Mononuclear cell (primary cell): Measurements from ENCODE around the gene PITX1. TPM values are rescaled to one million over a fixed set of nuclear protein-coding genes. Genes with fewer than 3 reads are reported as not detected.

Experiments
- H3K27me3 ChIP-seq: 2 replicates; pipeline ENCODE4 v1.6.0; 2011; ENCODE audit warnings: low read length, control low read depth; ENCODE audit not compliant: insufficient read depth
- H3K4me1 ChIP-seq: 2 replicates; pipeline ENCODE4 v1.5.1; 2011; ENCODE audit warnings: mild to moderate bottlenecking, low read length, control low read depth; ENCODE audit not compliant: insufficient read depth
- H3K4me3 ChIP-seq: 2 replicates; pipeline ENCODE4 v1.5.1; 2011; ENCODE audit warnings: mild to moderate bottlenecking, low read length, moderate library complexity
- H3K9me3 ChIP-seq: 2 replicates; pipeline ENCODE4 v1.5.1; 2011; ENCODE audit warnings: low read depth, mild to moderate bottlenecking, control low read depth, low read length
- total RNA-seq: library from RNA; depleted of rRNA; stranded (reverse); fragments of >200 nt; gene quantifications from one replicate; pipeline ENCODE4 v1.2.3, GENCODE V29; 2012

PITX1 gene
- total RNA-seq, 1 donor, result not detected

DNA sequence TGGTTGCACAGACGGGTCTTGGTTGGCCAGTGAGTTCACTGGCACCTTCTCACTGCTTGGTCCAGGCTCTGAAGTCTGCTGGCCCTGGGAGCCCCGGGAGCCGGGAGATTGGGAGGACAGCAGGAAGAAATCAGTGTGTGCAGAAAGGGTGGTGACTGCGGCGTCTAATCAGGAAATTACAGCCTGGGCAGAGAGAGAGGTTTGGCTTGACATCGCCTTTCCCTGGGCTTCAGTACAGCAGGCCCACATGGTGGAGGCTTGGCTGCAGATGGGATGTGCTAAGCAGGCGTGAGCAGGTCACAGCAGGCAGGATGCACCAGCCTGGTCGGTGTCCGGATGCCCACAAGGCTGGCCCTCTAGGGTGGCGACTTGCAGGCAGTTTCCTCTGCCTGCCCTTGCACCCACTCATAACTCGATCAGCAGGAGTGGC is 17.2 kb downstream of the PITX1 start:
- Histone ChIP-seq H3K9me3 (no peaks in the 10 kb centered on the region), H3K4me3 (no peak overlapping the region), H3K4me1 (no peaks in the 10 kb centered on the region), H3K27me3 (no peaks in the 10 kb centered on the region)

DNA sequence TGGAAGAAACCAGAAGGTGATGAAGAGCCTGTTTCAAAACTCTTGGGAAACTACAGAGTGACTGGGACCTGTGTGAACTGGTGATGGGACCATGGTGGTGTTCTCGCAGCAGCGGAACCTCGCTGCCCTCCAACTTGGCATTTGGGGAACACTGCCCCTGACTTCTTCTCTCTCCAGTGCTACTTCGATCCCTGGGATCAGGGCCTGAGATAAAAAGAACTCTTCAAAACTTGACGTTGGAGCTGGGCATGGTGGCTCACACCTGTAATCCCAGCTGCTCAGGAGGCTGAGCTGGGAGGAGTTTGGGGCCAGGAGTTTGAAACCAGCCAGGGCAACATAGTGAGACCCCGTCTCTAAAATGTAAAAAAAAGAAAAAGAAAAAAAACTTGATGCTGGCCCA is 18.1 kb downstream of the PITX1 start:
- Histone ChIP-seq H3K4me3 (no peak overlapping the region), H3K27me3 (no peaks in the 10 kb centered on the region), H3K9me3 (no peaks in the 10 kb centered on the region), H3K4me1 (no peaks in the 10 kb centered on the region)

DNA sequence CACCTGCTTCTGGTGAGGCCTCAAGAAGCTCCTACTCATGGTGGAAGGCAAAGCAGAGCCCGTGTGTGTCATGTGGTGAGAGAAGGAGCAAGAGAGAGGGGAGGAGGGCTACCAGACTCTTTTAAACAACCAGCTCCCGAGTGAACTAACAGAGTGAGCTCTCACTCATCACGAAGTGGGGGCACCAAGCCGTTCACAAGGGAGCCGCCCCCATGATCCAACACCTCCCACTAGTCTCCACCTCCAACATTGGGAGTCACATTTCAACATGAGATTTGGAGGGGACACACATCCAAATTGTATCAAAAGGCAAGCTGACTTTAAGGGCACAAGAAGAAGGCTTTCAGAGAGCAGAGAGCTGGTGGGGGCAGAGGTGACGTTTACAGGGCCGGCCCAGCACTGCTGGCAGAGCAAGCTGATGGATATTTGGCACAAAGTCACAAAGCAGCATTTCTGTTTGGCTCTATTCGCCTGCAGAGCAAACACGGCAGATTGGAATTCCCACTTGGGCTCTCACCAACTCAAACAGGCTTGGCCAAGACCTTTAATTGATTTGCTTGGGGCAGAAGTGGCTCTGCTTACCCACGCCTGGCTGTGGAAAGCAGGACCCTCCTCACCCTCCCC is 20.0 kb downstream of the PITX1 start:
- Histone ChIP-seq H3K4me3 (no peak overlapping the region), H3K4me1 (no peaks in the 10 kb centered on the region), H3K9me3 (no peaks in the 10 kb centered on the region), H3K27me3 (no peaks in the 10 kb centered on the region)

DNA sequence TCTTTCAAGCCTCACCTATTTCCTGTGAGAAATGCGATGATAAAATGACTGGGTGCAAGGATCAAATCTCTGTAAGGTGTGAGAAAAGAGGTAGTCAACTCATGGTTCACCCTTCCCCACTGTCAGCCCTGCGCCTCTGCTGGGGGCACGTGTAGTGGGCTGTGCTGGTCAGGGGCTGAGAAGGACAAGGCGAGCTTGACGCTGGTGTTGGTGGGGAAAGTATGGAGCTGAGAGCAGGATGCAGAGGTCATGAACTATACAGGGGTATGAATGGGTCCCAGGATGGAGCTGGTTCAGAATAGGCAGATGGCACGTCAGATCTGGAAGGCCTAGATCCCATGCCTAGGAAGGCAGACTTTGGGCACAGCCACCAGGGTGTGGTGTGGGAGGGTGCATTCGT is 20.6 kb downstream of the PITX1 start:
- no peaks in the 10 kb centered on the region for H3K9me3 ChIP-seq
- H3K4me1 ChIP-seq, result no peaks in the 10 kb centered on the region
- no peaks in the 10 kb centered on the region for H3K27me3 ChIP-seq
- H3K4me3 ChIP-seq, result no peak overlapping the region

DNA sequence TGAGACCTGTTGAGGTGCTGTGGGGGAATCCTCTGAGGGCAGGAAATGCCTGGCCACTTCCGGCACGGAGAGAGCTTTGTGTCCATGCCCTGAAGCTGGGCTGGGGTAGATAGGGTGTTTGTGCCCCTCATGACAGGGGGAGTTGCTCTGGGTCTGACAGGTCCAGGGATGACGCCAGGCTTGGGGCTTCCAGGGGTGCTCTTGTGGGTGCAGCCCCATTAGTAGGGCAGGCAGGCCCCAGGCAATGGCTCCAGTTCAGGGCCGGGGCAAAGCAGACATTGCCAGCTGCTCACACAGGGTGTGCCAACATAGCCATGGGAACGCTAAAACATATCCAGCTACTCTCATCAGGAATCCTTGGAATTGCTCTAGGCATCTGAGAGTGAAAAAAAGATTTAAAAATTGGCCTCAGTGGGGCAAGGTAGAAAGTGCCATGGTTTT is 21.1 kb downstream of the PITX1 start:
- Histone ChIP-seq H3K4me3 (no peak overlapping the region), H3K9me3 (no peaks in the 10 kb centered on the region), H3K4me1 (no peaks in the 10 kb centered on the region), H3K27me3 (no peaks in the 10 kb centered on the region)

DNA sequence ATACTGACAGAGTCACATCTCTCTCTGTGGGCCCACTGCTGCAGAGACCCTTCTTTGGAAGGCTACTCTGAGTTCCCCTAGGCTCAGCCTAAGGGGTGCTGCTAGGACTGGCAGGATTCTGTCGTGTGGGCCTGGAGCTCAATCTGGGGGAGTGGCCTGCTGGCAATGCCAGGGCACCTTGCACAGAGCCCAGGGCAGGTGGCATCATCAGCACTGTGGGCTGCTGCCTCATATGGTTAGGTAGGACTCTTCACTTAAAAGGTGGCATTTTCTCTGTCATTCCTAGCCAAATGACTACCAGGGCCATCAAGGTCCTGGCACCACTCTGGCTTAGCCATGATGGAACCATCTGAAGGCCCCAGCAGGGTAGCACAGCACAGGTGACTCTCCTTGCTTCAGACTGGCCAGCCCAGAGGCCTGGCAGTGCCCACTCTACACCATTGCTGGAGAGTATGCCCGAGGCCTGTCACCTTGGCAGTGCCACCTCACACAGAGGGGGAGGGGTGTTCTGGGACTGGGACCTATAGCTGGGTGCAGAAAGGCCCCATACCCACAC is 21.9 kb downstream of the PITX1 start:
- H3K27me3 ChIP-seq, result no peaks in the 10 kb centered on the region
- no peaks in the 10 kb centered on the region for H3K4me1 ChIP-seq
- no peak overlapping the region for H3K4me3 ChIP-seq
- H3K9me3 ChIP-seq, result no peaks in the 10 kb centered on the region

DNA sequence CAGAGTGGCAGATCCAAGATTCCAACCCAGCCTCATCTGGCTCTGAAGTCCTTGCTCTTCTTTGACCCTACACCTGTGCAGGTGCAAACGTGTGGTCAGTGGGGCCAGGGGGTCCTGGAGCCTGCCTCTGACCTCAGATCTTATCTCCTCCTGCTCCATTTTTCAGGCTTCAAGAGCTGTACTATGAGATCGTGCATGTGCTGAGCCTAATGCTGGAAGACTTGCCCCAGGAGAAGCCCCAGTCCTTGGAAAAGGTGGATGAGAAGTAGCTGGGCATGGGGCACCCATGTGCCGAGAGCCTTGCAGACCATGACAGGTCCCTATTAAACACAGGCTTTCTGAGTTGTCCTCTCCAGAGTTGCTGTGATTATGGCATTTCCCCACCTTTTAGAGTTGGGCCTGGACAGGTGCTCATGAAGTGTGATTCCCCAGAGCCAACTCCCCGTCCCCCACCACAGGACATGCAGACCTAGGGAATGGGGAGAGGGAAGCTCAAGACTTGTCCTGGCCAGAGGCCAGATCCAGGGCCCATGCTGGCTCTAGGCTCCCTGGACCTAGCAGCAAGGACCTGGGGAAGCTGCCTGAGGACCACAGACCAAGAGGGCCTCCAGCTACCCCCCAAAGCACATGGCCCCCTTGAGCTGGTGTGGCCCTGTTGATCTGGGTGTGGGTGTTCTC is 22.5 kb downstream of the PITX1 start:
- Histone ChIP-seq H3K27me3 (no peaks in the 10 kb centered on the region), H3K9me3 (no peaks in the 10 kb centered on the region), H3K4me1 (no peaks in the 10 kb centered on the region), H3K4me3 (no peak overlapping the region)

DNA sequence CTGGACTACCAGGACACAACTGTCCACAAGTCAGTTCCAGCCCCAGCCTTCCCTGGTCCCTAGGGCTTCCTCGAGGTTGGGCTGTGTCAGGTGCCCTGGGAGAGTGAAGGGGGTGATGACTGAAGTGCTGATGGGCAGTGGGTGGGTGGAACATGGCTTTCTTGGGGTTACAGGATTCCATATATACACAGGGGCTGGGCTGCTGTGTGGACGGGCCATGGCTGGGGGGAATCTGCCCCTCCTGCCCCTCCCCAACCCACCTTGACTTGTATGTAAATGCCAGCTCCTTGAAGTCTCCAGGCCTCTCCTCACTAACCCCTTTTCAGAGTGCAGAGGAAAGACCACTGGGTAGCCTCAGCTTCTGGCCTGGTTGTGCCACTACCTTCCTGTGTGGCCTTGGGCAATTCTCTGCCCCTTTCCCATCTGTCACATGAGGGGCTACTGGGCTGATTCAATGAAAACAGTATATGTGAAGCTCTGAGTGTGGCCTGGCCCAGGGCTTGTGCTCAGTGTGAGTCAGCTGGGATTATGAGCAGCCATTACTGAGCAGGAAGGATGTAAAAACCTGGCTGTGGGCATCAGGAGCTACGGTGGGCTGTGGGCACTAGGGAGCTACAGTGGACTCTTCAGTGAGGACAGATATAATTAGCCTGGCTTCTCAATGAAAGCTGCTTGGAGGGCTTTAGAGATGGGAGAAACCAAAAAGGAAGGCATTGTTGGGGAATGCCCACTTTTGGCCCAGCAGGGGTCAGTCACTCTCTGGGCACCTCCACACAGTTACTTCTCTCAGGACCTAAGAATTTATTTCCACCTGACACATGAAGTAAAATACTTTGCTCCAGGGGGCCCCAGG is 23.3 kb downstream of the PITX1 start:
- H3K9me3 ChIP-seq, result no peaks in the 10 kb centered on the region
- H3K4me3 ChIP-seq, result no peak overlapping the region
- no peaks in the 10 kb centered on the region for H3K27me3 ChIP-seq
- no peaks in the 10 kb centered on the region for H3K4me1 ChIP-seq

DNA sequence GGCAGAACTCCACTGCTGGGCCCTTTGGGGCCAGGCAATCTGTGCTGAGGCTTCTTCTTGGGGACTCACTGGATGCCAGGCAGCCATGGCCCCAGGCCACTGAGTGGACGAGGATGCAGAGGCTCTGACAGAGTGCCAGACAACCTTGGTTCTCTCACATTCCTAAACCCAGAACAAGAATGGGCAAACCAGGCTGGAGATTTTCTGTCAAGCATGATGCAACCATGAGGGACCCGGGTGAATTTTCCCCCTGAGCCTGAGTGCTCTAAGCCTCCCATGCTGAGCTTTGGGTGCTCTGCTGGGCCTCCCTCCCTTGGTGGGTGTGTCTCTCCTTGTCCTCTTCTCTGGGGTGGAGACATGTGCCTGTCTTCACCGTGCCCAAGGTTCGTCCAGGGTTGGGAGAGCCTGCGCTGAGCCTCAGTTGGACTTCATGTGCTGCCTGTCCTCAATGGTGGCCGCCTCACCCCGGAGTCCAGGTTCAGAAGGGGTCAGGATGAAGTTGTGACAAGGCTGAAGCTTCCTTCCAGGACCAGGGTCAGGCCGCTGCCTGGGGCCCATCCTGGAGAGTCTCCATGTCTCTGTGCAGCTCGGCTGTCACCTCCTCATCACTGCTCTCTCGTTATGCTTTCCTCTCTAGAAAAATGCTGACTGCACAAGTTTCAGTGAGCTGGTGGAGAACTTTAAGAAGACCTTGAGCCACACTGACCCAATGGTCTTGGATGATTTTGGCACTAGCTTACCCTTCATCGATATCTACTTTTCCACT is 24.1 kb downstream of the PITX1 start:
- H3K27me3 ChIP-seq, result no peaks in the 10 kb centered on the region
- no peaks in the 10 kb centered on the region for H3K4me1 ChIP-seq
- H3K4me3 ChIP-seq, result no peak overlapping the region
- no peaks in the 10 kb centered on the region for H3K9me3 ChIP-seq

DNA sequence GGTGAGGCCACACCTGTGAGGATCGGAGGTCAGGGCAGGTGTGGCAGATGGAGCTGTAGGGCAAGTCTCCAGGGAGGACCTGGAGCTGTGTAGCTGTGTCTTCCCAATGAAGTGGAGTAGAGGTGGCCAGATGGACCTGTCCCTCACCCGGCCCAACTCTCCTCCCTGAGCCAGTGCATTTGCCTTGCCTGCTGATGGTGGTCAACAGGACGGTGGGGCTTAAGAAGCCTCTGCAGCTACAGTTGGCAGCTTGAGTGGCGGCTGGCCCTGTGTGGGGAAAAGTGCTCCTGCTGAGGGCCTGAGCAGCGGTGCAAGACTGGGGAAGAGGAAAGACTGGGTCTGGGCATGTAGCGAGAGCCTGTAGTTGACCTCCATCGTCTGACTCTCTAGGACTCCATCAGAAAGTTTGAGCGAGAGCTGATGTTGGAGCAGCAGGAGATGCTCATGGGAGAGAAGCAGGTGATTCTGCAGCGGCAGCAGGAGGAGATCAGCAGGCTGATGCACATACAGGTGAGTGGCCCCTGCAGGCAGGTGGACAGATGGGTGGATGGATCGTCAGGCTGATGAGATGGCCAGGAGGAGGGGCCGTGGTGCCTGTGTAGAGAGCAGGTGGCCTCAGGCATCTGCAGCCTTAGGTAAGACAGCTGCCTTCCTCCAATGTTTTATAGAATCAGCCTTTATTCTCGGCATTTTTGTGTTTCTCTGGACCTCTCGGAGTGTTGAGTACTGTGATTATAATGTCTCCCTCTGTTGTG is 24.9 kb downstream of the PITX1 start:
- no peak overlapping the region for H3K4me3 ChIP-seq
- no peaks in the 10 kb centered on the region for H3K4me1 ChIP-seq
- H3K9me3 ChIP-seq, result no peaks in the 10 kb centered on the region
- H3K27me3 ChIP-seq, result no peaks in the 10 kb centered on the region

DNA sequence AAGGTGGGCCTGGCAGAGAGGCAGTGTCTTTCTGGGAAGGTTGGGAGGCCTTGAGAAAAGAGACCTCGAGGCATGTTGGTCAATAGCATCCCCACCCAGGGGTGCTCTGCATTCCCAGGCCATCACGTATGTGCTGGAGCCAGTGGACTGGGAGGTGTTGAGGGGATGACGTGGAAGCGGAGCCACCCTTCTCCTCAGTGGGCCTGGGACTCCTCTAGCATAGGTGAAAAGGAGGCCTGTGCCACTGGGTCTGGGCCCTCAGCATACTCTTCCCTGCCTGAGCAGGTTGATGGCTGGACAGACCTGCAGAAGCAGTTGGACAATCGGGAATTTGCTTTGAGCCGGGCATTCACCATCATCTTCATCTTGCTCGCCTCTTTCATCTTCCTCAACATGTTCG is 25.5 kb downstream of the PITX1 start:
- H3K4me1 ChIP-seq, result no peaks in the 10 kb centered on the region
- no peaks in the 10 kb centered on the region for H3K27me3 ChIP-seq
- H3K4me3 ChIP-seq, result no peak overlapping the region
- H3K9me3 ChIP-seq, result no peaks in the 10 kb centered on the region

DNA sequence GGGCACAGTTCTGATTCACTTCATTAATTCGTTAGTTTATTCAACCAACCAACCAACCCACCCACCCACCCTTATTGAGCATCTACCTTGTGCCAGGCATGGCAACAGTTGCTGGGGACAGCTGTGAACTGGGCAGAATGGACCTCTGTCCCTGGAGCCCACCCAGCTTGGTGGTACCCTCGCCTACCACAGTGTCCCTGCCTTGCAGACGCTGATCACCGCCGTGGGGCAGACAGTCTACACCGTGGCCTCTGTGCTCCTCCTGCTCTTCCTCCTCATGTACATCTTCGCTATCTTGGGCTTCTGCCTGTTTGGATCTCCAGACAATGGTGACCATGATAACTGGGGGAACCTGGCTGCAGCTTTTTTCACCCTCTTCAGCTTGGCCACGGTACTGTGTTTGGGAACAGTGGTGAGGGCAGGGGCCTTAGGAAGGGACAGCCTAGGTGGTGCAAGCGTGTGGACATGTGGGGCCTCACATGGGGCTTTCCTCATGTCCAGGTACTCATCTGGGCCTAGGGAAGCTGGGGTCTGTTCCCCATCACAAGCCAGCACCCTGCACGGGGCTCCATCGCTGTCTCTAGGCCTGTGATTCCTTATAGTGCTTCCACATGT is 26.2 kb downstream of the PITX1 start:
- Histone ChIP-seq H3K4me1 (no peaks in the 10 kb centered on the region), H3K27me3 (no peaks in the 10 kb centered on the region), H3K9me3 (no peaks in the 10 kb centered on the region), H3K4me3 (no peak overlapping the region)

DNA sequence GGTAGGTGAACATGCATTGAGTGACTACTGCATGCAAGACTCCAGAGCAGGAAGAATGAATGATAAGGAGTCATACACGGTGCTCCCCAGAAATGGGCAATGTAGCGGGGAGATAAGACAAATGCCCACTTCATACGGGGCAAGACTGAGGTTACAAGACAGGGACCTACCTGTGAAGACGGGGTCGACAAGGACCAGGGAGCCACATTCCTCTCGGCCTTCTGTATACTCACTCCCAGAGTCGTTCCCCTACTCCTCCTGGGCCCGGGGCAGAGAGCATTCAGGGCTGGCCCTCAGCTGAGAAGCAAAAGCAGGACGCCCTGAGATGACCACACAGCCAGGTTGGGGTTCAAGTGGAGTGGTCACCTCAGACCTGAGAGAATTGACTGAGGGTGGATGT is 26.7 kb downstream of the PITX1 start:
- H3K9me3 ChIP-seq, result no peaks in the 10 kb centered on the region
- no peaks in the 10 kb centered on the region for H3K27me3 ChIP-seq
- no peaks in the 10 kb centered on the region for H3K4me1 ChIP-seq
- H3K4me3 ChIP-seq, result no peak overlapping the region

DNA sequence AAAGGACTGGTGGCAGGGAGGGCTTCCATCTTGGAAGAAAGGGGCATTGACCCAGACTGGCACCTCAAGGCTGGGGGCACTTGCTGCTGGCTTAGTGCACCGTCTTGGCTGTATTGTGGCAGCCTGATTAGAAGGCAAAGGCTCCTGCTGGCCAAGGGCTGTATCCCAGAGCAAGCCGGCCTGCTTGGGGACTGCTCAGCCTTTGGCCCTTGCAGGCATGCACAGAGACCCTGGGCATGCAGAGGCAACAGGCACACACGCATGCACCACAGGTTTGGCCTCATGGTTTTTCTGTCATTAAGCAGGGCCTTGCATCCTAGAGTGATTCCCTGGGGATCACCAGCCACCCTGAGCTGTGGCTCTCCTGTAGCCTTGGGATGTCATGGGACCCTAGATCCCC is 29.0 kb downstream of the PITX1 start:
- Histone ChIP-seq H3K4me3 (no peak overlapping the region), H3K4me1 (no peaks in the 10 kb centered on the region), H3K9me3 (no peaks in the 10 kb centered on the region), H3K27me3 (no peaks in the 10 kb centered on the region)
